Fibroblast of villous mesenchyme (primary cell): ENCODE measurements around the gene MRPL2. TPM values are rescaled to one million over a fixed set of nuclear protein-coding genes. Genes with fewer than 3 reads are reported as not detected.

Experiments
- DNase-seq: peaks from one replicate; pipeline ENCODE4 v3.0.0-alpha.2; 2010; ENCODE audit warnings: low read depth
- H3K4me3 ChIP-seq: 2 replicates; pipeline ENCODE4 v1.5.1; 2011; ENCODE audit warnings: low read depth, mild to moderate bottlenecking, low read length
- CTCF ChIP-seq: IDR thresholded peaks from 2 replicates; pipeline ENCODE4 v1.5.1; 2012; ENCODE audit warnings: low read depth, mild to moderate bottlenecking, low read length; ENCODE audit not compliant: insufficient read depth
- total RNA-seq: library from RNA; depleted of rRNA; stranded (reverse); fragments of >200 nt; gene quantifications from 2 replicates; pipeline ENCODE4 v1.2.3, GENCODE V29; 2012

MRPL2 gene
- total RNA-seq, 1 donor, result 20.7 TPM

DNA sequence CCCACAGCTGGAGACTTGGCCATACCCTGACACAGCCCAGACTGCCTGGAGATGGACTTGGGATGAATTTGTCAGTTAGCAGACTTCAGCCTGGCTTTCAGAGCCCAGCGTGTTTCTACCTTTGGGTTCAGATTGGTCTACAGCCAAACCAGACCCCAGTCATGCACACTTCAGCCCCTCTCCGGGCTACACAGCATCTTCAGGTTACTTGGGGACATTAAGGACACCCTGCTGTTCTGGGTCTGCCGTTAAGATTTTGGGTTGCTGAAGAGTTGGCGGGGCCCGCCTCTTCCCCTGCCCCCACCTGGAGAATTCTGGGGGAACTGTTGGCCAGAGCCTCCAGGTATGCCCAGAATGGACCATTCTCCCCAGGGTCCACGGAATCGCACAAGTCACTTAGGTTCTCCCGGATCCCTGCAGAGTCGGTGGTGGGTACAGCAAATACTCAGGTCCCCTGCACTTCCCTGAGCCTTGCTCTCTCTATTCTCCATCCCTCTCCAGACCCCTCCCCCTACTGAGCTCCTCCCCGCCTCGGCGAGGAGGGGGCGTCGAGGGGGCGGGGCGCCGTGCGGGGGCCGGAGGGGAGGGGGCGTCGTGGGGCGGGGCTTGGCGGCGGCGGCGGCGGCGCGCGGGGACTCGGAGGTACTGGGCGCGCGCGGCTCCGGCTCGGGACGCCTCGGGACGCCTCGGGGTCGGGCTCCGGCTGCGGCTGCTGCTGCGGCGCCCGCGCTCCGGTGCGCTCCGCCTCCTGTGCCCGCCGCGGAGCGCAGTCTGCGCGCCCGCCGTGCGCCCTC lies 16.6 kb upstream of the MRPL2 start, which contains the start of gene PTK7:
Gene PTK7, plus strand, starts transcription at position 645 of the 794 bp plus-strand sequence. CDS start 175 bp downstream, outside the sequence.
- peak within 1 kb of the TSS; percentile 93 for H3K4me3 ChIP-seq
- peak; percentile 72 for DNase-seq
- TF ChIP-seq CTCF, result no peak

DNA sequence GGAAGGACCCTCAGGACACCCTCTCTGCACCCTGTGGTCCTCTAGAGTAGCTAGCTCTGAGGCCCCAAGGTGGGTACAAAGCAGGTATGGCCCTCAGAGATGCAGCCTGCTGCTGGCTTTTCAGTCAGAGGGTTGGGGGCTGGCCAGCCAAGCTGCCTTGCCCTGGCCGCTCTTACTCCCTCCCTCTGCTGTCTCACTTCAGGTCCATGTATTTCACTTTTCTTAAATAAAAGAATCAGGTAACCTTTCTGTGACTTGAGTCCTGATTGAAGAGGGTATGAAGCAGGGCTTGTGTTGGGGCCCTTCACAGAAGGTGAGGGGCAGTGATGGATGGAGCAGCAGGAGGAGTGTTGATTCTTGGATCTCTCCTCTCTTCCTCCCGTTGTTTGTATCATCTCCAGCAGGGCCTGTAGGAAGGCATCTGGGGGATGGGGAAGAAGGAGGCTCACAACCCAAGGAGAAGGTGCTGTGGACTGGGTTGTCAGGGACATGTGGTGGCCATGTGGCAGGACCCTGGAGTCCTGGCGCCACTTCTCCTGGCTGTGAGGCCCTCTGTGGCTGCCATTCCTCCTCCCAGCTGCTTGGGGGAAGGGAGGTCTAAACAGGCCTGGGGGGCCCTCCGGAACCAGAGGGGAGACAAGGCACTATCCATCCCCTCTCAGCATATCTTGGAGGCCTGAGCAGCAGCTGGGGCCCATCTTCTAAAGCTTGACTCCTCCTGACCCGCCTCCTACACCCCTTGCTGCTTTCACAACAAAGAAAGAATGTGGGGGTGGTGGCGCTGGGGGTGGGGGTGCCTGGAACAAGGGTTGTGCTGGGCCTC lies 15.8 kb upstream of the MRPL2 start:
- TF ChIP-seq CTCF, result no peak
- peak; percentile 88 for DNase-seq
- peak overlapping the region; percentile 93 for H3K4me3 ChIP-seq

DNA sequence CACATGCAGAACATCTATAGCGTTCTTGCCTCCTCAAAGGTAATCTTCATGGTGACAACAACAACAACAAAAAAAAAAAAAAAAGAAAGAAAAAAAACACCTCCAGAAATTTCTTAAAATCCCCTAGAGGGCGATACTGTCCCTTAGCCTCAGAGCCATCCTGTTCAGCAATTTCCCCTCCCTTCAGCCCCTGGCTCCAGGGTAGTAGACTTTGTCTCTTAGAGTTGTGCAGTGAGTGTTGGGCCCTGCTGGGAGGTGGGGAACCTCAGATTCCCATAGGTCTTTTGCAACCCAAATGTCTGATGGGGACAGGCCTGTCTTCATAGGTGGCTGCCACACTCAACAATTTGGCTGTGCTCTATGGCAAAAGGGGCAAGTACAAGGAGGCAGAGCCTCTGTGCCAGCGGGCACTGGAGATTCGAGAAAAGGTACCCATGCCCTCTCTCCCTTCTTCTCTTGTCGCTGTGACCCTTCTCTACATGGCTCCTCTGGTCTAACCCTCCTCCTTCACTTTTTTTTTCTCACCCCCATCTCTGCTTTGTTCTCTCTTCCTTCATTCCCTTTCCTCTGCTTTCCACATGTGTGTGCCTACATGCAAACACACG lies 10.9 kb upstream of the MRPL2 start:
- no peak overlapping the region for H3K4me3 ChIP-seq
- DNase-seq, result peak; percentile 78
- TF ChIP-seq CTCF, result peak; percentile 65

DNA sequence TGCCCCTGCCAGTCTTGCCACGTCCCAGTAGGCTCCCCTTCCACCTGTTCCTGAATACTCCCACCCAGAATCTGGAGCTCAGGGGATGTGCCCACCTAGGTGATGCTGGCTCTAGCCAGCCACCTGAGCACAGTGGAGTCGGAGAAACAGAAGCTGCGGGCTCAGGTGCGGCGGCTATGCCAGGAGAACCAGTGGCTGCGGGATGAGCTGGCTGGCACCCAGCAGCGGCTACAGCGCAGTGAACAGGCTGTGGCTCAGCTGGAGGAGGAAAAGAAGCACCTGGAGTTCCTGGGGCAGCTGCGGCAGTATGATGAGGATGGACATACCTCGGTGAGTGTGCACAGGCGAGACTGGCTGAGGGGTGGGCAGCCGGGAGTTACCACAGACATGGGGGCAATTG lies 3.6 kb upstream of the MRPL2 start:
- TF ChIP-seq CTCF, result no peak
- no peak overlapping the region for H3K4me3 ChIP-seq
- DNase-seq, result no peak

GRCh38 chr6:43061861-43062260 lies 2.6 kb upstream of the MRPL2 start:
- no peak for TF ChIP-seq CTCF
- H3K4me3 ChIP-seq, result no peak overlapping the region
- DNase-seq, result no peak

DNA sequence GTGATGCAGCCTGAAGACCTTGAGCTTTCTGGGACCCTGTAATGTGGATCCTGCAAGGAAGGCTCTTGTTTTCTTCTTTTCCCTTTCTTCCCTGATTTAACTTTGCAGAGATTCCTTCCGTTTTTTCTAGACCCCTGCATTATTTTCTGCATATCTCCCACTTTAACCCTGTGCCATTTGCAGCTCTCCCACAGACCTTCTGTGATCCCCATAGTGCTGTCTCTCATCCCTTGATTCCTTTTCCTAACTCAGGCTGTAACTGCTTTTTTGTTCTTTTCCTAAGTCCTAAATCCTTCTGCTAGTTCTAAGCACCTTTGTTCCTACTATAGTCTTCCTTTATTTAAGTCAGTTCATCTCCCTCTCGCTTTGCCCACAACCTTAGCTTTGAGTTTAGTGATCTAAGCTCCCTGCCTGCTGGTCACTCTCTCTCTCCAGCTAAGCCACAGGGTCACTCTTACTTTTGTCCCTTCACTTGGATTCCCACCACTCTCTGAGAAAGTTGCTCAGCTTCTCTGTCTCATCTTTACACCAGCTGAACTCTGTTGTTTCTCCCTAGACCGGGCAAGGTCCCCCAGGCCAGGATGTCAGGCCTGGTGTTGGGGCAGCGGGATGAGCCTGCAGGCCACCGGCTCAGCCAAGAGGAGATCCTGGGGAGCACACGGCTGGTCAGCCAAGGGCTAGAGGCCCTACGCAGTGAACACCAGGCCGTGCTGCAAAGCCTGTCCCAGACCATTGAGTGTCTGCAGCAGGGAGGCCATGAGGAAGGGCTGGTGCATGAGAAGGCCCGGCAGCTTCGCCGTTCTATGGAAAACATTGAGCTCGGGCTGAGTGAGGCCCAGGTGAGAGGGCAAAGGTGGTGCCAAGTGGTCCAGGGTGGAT lies 1.8 kb upstream of the MRPL2 start:
- TF ChIP-seq CTCF, result no peak
- peak overlapping the region; percentile 99 for H3K4me3 ChIP-seq
- no peak for DNase-seq
